ENCODE results near the gene MTOR. TPM values are rescaled to one million over a fixed set of nuclear protein-coding genes. Genes with fewer than 3 reads are reported as not detected.

Gene MTOR
- polyA plus RNA-seq, 3 donors = 2.0 to 29.4 (median 3.3) TPM

- Histone ChIP-seq H4K20me1 (ENCODE audit: insufficient read depth, low read length) (no peaks in the 10 kb centered on the region), H3K27me3 (ENCODE audit: control insufficient read depth in 2 of 2, insufficient read depth in 2 of 2, low read length in 2 of 2) (no peaks in the 10 kb centered on the region), H3K4me3 (replicated peaks in 1 of 3; ENCODE audit: low read depth in 2 of 3, low read length in 3 of 3) (no peak overlapping the region), H3K36me3 (replicated peaks in 1 of 2; ENCODE audit: control insufficient read depth in 1 of 2, insufficient read depth in 2 of 2, low read length in 2 of 2) (peaks cover 87 to 100% of the 10 kb centered on the region in 2 donors), H3K79me2 (ENCODE audit: insufficient read depth, low read length) (no peaks in the 10 kb centered on the region), H2AFZ (ENCODE audit: insufficient read depth, low read depth, low read length, poor library complexity, severe bottlenecking) (no peak overlapping the region), H3K27ac (ENCODE audit: low read depth in 1 of 2, low read length in 2 of 2) (no peak overlapping the region), H3K4me1 (ENCODE audit: control insufficient read depth in 1 of 2, insufficient read depth in 2 of 2, low read length in 2 of 2) (no peaks in the 10 kb centered on the region), H3K9ac (ENCODE audit: insufficient read depth, low read length, poor library complexity, severe bottlenecking) (no peak overlapping the region), H3K4me2 (replicated peaks; ENCODE audit: extremely low read depth, low read length, poor library complexity, severe bottlenecking) (no peak overlapping the region), H3K9me3 (replicated peaks in 1 of 2; ENCODE audit: control insufficient read depth in 1 of 2, insufficient read depth in 1 of 2, low read length in 2 of 2) (no peaks in the 10 kb centered on the region)
- Mint-ChIP-seq H3K36me3 (peaks cover 90 to 97% of the 10 kb centered on the region in 2 donors), H3K4me3 (no peak overlapping the region), H3K4me1 (no peaks in the 10 kb centered on the region), H3K27ac (peak overlapping the region in 1 of 7 donors; percentile 33), H3K27me3 (ENCODE audit: low read depth in 3 of 3) (no peaks in the 10 kb centered on the region), H3K9me3 (no peaks in the 10 kb centered on the region)
- DNase-seq = no peak
- no peak for TF ChIP-seq CTCF (IDR thresholded peaks at IDR 0.05)
- intact Hi-C loops (cut with micrococcal nuclease) = no loop called here
- WGBS (ENCODE audit: insufficient coverage) = no CpG with 5 or more reads among the region's 3 CpGs
These were observed 47.5 kb downstream of the MTOR start for GRCh38 chr1:11214698-11215380.

DNA sequence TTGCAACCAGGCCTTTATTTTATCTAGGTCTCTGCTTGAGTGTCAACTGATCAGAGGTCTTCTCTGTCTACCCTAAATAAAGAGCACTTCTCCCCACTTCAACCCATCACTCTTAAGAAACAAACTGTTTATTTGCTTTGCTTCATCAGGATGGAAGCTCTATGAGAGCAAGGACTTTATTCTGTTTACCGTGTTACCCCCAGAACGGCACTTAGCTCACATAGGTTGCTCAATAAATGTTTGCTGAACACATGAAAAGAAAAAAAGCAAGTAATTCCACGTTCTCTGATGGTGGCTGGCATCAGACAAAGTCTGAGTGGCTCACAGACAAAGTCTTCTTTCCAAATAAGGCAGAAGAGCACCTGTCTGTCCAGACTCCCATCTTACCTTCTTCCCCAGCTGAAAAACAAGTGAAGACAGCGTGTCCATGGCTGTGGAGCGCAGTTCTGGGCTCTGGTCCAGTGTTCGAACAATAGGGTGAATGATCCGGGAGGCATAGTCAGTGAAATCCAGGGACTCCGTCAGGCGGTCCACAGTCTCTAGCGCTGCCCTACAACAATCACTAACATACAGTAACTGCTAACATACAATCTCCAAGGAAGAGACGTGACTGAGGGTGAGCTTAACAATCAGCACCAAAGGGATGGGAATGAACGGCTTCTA lies 50.3 kb downstream of the MTOR start:
- peaks cover 88 to 97% of the 10 kb centered on the region in 2 donors for H3K36me3 Mint-ChIP-seq
- intact Hi-C loops (cut with micrococcal nuclease) = no loop called here
- Histone ChIP-seq H3K4me2 (replicated peaks; ENCODE audit: extremely low read depth, low read length, poor library complexity, severe bottlenecking) (no peak overlapping the region), H3K36me3 (replicated peaks in 1 of 2; ENCODE audit: control insufficient read depth in 1 of 2, insufficient read depth in 2 of 2, low read length in 2 of 2) (peaks cover 95 to 100% of the 10 kb centered on the region in 2 donors), H3K27me3 (ENCODE audit: control insufficient read depth in 2 of 2, insufficient read depth in 2 of 2, low read length in 2 of 2) (no peaks in the 10 kb centered on the region), H2AFZ (ENCODE audit: insufficient read depth, low read depth, low read length, poor library complexity, severe bottlenecking) (no peak overlapping the region), H3K9me3 (replicated peaks in 1 of 2; ENCODE audit: control insufficient read depth in 1 of 2, insufficient read depth in 1 of 2, low read length in 2 of 2) (no peaks in the 10 kb centered on the region), H4K20me1 (ENCODE audit: insufficient read depth, low read length) (no peaks in the 10 kb centered on the region), H3K4me1 (ENCODE audit: control insufficient read depth in 1 of 2, insufficient read depth in 2 of 2, low read length in 2 of 2) (no peaks in the 10 kb centered on the region), H3K9ac (ENCODE audit: insufficient read depth, low read length, poor library complexity, severe bottlenecking) (no peak overlapping the region), H3K79me2 (ENCODE audit: insufficient read depth, low read length) (no peaks in the 10 kb centered on the region), H3K27ac (ENCODE audit: low read depth in 1 of 2, low read length in 2 of 2) (no peak overlapping the region), H3K4me3 (replicated peaks in 1 of 3; ENCODE audit: low read depth in 2 of 3, low read length in 3 of 3) (no peak overlapping the region)
- H3K4me3 Mint-ChIP-seq = no peak overlapping the region
- 94% methylated on average over 2 of the region's 12 CpGs for WGBS (ENCODE audit: insufficient coverage)
- no peak for TF ChIP-seq CTCF (IDR thresholded peaks at IDR 0.05)
- DNase-seq = no peak
- H3K9me3 Mint-ChIP-seq = no peaks in the 10 kb centered on the region
- no peaks in the 10 kb centered on the region for H3K4me1 Mint-ChIP-seq
- no peaks in the 10 kb centered on the region for H3K27me3 Mint-ChIP-seq (ENCODE audit: low read depth in 3 of 3)
- no peak overlapping the region for H3K27ac Mint-ChIP-seq
